VCaP (cell line): ENCODE measurements around the gene TNPO2.
"Not testable (repeated sequence)": the region's sequence is repeated elsewhere in the genome, so short reads cannot be mapped to it uniquely, and the experiment has no call there.

Experiments used
- H3K27ac ChIP-seq: fragments of 450-650 bp; 2 replicates; pipeline ENCODE4 v1.5.1; 2017
- TF ChIP-seq, protein P1 (sequence below): fragments of 450-650 bp; conservative IDR thresholded peaks from 2 replicates; pipeline ENCODE4 v1.5.1; 2017; ENCODE audit warnings: mild to moderate bottlenecking, moderate library complexity

The TNPO2 gene

DNA sequence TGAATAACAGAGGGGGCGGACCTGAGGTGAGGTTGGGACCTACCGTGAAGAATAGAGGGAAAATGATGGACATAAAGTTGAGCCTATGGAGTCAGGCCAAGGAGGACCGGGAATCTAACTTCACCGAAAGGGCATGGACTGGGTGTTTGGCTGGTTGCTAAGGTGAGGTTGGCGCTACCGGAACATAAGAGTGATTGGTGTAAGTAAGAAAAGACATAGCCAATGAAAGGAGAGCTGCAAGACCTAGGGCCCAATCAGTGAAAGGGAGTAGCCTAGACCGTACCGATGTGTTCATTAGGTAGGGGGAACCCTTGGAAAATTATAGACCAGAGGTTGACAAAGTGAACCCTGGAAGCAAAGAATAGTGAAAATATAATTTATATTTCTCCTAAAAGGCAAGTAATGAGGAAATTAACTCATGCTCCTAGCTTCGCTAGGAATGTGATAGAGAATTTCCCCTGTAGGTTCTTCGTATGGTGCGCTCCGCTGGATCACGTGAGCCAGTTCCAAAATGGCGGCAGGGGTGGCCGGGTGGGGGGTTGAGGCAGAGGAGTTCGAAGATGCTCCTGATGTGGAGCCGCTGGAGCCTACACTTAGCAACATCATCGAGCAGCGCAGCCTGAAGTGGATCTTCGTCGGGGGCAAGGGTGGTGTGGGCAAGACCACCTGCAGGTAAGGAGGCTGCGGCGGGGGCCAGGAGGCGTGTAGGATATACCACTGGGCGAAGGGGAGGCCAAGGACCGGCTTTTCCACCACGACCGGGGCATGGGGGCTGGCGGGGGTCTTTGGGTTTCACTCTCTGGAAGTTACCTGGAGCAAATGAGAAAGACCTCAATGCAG, 13.5 kb upstream of the TNPO2 start, which contains the start of gene GET3:
Gene GET3, plus strand, starts transcription at position 503 of the 840 bp plus-strand sequence. Its CDS starts 9 bp downstream, at position 512.
- TF ChIP-seq, protein P1, sequence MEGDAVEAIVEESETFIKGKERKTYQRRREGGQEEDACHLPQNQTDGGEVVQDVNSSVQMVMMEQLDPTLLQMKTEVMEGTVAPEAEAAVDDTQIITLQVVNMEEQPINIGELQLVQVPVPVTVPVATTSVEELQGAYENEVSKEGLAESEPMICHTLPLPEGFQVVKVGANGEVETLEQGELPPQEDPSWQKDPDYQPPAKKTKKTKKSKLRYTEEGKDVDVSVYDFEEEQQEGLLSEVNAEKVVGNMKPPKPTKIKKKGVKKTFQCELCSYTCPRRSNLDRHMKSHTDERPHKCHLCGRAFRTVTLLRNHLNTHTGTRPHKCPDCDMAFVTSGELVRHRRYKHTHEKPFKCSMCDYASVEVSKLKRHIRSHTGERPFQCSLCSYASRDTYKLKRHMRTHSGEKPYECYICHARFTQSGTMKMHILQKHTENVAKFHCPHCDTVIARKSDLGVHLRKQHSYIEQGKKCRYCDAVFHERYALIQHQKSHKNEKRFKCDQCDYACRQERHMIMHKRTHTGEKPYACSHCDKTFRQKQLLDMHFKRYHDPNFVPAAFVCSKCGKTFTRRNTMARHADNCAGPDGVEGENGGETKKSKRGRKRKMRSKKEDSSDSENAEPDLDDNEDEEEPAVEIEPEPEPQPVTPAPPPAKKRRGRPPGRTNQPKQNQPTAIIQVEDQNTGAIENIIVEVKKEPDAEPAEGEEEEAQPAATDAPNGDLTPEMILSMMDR = no peak

DNA sequence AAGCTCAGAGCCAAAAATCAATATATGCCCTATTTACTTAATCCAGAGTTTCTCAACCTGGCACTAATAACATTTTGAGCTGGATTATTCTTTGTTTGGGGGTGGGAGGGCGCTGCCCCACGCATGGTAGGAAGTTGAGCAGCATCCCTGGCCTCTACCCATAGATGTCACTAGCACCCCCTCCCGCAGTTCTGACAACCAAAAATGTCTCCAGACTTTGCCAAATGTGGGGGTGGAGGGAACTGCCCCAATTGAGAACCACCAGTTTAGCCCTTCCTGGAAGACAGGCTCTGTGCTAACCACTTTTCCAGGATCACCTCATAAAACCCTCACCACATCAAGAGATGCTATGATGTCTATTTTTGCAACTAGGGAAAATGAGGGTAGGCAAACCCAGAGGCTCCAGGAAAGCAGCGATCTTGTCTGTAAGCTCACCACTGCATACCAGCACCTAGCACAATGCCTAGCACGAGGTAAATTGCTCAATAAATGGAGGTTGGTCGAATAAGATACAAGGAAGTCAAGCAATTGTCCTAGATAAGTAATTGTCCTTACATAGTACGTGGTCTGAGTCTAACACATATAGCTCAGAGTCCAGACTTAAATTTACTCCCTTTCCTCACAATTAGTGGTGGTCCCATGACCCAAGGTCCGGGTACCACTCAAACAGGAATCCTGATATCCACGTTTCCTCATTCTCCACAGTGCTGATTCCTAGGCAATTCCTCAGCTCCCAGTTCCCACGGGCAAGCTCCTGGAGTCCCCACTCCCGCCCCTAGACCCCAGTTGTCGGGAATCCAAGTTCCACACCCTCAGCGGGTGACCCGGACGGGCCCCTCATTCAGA, 9.9 kb upstream of the TNPO2 start:
- H3K27ac ChIP-seq = peak overlapping the region; percentile 93
- TF ChIP-seq, protein P1 = peak; percentile 57

More for the DNA sequence above, 13.5 kb upstream of the TNPO2 start, which contains the start of gene GET3:
- H3K27ac ChIP-seq = peak within 1 kb of the TSS; percentile 94

DNA sequence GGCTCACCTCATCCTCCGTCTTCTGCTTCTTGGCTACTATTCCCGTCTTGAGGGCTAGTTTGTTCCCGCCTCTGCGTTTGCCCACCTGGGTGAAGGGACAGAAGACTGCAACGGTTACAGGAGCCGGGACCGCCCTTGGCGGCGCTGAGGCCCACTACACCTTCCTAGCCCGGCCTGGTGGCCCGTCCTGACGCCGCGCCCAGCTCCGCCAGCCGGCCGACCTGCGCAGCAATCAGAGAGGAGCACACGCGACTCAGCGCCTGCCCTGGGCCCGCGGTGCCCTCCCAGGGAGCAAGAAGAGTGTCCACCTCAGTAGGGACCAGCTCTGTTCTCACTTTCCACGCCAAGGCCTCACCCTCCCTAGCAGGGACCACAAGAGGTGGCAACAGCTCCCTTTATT, 7.6 kb upstream of the TNPO2 start:
- no peak overlapping the region for H3K27ac ChIP-seq
- TF ChIP-seq, protein P1 = no peak

DNA sequence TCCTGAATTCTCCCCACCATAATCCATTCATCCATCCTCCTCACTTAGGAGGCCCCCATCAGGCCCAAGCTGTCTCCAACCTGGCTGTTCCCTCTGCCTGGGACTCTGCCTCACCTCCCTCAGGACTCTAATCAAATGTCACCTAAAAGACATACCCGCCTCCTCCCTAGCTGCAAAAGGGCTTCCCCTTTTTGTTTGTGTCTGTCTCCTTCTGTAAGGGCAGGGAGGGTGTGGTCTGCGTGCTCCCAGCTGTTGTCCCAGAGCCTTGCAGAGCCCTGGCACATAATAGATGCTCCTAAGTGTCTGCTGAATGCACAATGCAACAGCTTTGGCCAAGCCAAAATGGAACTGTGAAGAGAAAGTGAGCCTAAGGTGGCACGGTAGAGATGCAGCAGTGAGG, 6.3 kb upstream of the TNPO2 start:
- H3K27ac ChIP-seq = no peak overlapping the region
- TF ChIP-seq, protein P1 = no peak

DNA sequence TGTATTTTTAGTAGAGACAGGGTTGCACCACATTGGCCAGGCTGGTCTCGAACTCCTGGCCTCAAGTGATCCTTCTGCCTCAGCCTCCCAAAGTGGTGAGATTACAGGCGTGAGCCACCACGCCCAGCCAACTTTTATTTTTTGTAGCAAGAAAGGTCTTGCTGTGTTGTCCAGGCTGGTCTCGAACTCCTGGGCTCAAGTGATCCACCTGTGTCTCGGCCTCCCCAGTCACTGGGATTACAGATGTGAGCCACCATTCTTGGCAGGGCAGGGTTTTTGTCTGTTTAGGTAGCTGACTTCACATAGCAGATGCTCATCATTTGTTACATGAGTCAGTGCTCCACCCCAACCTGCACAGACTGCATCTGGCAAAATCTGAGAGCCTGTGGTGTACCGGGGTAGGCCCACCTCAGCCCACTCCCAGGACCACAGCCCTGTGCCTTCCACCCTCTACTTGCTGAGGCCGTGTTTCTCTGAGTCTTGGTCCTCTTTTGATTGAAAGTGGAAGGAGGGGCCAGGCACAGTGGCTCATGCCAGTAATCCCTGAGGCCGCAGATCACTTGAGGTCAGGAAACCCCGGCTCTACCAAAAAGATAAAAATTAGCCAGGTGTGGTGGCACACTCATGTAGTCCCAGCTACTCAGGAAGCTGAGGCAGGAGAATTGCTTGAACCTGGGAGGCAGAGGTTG, 4.2 kb upstream of the TNPO2 start:
- no peak overlapping the region for H3K27ac ChIP-seq
- TF ChIP-seq, protein P1 = no peak

DNA sequence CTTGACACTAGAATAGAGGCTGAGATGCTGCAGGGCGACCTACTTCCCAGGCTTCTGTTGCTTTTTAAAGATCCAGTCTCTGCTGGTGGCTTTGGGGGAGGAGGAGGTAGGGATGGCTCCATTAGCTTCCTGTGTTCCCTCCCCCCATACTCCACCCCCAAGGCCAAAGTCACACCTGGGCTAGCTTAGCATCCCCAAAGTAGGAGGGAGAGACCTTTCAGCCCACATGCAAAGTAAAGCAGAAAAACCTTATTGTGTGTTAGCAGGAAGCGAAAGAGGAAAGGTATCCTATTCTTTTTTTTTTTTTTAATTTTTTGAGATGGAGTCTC, 3.2 kb upstream of the TNPO2 start:
- TF ChIP-seq, protein P1 = no peak
- H3K27ac ChIP-seq = no peak overlapping the region

DNA sequence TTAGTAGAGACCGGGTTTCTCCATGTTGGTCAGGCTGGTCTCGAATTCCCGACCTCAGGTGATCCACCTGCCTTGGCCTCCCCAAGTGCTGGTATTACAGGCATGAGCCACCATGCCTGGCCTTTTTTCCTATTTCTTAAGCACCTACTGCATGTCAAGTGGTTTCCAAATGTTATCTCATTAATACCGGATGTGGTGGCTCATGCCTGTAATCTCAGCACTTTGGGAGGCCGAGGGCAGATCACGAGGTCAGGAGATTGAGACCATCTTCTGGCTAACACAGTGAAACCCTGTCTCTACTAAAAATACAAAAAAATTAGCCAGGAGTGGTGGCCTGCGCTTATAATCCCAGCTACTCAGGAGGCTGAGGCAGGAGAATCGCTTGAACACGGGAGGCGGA, 1.9 kb upstream of the TNPO2 start:
- H3K27ac ChIP-seq = not testable (repeated sequence)
